Erythroblast (primary cell): ENCODE results near the gene CKS1B.

Source experiments
- GATA1 ChIP-seq: IDR thresholded peaks from 2 replicates; pipeline ENCODE4 v1.6.1; 2011; ENCODE audit warnings: low read depth, mild to moderate bottlenecking, control low read depth, low read length, moderate library complexity
- POLR2A ChIP-seq: IDR thresholded peaks from 2 replicates; pipeline ENCODE4 v1.6.1; 2011; ENCODE audit warnings: mild to moderate bottlenecking, low read length

GRCh38 chr1:154994591-154994990 lies 20.1 kb downstream of the CKS1B start:
- TF ChIP-seq POLR2A: no peak
- no peak for TF ChIP-seq GATA1
